Stomach (tissue), 9 donors: Measurements from ENCODE around the gene EIF3L. TPM values are rescaled to one million over a fixed set of nuclear protein-coding genes. Genes with fewer than 3 reads are reported as not detected.

Experiments used
- DNase-seq, 2 donors: peaks; one replicate each; pipeline versions ENCODE4 v3.0.0 to v3.0.0-alpha.2; 2013 to 2019
- H3K27ac ChIP-seq, 5 donors: fragments of 200-600 bp in 4 of 5; sonication (generic) in 4 of 5; one replicate each; pipeline ENCODE4 v1.5.1; 2013 to 2019; ENCODE audit warnings: mild to moderate bottlenecking in 1 of 5, moderate library complexity in 1 of 5
- H3K27me3 ChIP-seq, 3 donors: fragments of 200-600 bp; sonication (generic); one replicate each; pipeline ENCODE4 v1.5.1; 2017 to 2019; ENCODE audit warnings: mixed run types in 1 of 3
- H3K36me3 ChIP-seq, 4 donors: fragments of 200-600 bp; sonication (generic); 1 replicate in 3 of 4; 2 replicates in 1 of 4; pipeline ENCODE4 v1.5.1; 2016 to 2019
- H3K4me1 ChIP-seq, 4 donors: fragments of 200-600 bp; sonication (generic); one replicate each; pipeline ENCODE4 v1.5.1; 2016 to 2019
- H3K4me3 ChIP-seq, 4 donors: fragments of 200-600 bp; sonication (generic) in 3 of 4; one replicate each; pipeline ENCODE4 v1.5.1; 2016 to 2019; ENCODE audit warnings: mild to moderate bottlenecking in 1 of 4
- H3K9me3 ChIP-seq, 4 donors: fragments of 200-600 bp; sonication (generic); one replicate each; pipeline ENCODE4 v1.5.1; 2016 to 2019
- CTCF ChIP-seq, 7 experiments: fragments of 450-650 bp in 4 of 7; fragments of 200-600 bp in 3 of 7; sonication (generic) in 3 of 7; IDR thresholded peaks; one replicate each; pipeline ENCODE4 v1.5.1; 2016 to 2019; ENCODE audit warnings: antibody characterized with exemption in 7 of 7, control low read depth in 2 of 7, mild to moderate bottlenecking in 1 of 7
- EP300 ChIP-seq: sonication (generic); formaldehyde crosslinking; IDR thresholded peaks from one replicate; pipeline ENCODE4 v1.6.1; 2017; ENCODE audit warnings: antibody characterized with exemption
- POLR2A ChIP-seq, 4 donors: fragments of 450-650 bp; IDR thresholded peaks; one replicate each; pipeline ENCODE4 v1.6.1; 2016; ENCODE audit warnings: antibody characterized with exemption in 4 of 4, control low read depth in 2 of 4, mild to moderate bottlenecking in 1 of 4, moderate library complexity in 1 of 4
- POLR2AphosphoS5 ChIP-seq, 3 donors: sonication (generic); formaldehyde crosslinking; IDR thresholded peaks; one replicate each; pipeline ENCODE4 v1.6.1; 2016; ENCODE audit warnings: antibody characterized with exemption in 3 of 3
- WGBS, 5 donors: extraction: QIAGEN DNeasy Blood & Tissue Kit in 3 of 5; methylation state at CpG; one replicate each; pipeline versions ENCODE4 v1.1.5 to v1.1.7; 2013 to 2018; 5-methylcytosine and 5-hydroxymethylcytosine counted together
- intact Hi-C: fragments of 100-400 bp; cut with DNase I; formaldehyde crosslinking; loops from one replicate; pipeline ENCODE4 v1.15.1; 2023; ENCODE audit warnings: low total_unique reads
- polyA plus RNA-seq, 3 donors: library from polyadenylated mRNA; stranded (reverse); fragments of 200-250 nt; gene quantifications; one replicate each; pipeline ENCODE4 v1.2.3, GENCODE V29; 2013
- total RNA-seq, 5 donors: library from RNA; depleted of rRNA; stranded (reverse); fragments of >200 nt; gene quantifications; one replicate each; pipeline versions ENCODE4 v1.1.0 to v1.2.3, GENCODE V29; 2014 to 2016
- donor health status: healthy with polysubstance abuse.
- donor health status: Bipolar disorder and iron deficiency.
- donor health status: healthy.

The EIF3L gene
- total and polyA plus RNA-seq, 8 donors = 254 to 657 (median 381) TPM

- WGBS, 5 donors = 80 to 96% (median 93%) methylated on average over 9 to 14 of the region's 14 CpGs
- H3K27me3 ChIP-seq = peaks cover 0 to 5% (median 3%) of the 10 kb centered on the region in 3 donors
- no peak overlapping the region for H3K4me3 ChIP-seq
- peaks cover 44 to 68% (median 64%) of the 10 kb centered on the region in 4 donors for H3K36me3 ChIP-seq
- H3K9me3 ChIP-seq = no peaks in the 10 kb centered on the region
- no peak for TF ChIP-seq EP300
- TF ChIP-seq CTCF (IDR thresholded peaks at IDR 0.05) = no peak
- TF ChIP-seq POLR2AphosphoS5 (IDR thresholded peaks at IDR 0.05) = no peak
- no peak for TF ChIP-seq POLR2A (IDR thresholded peaks at IDR 0.05)
- intact Hi-C loops = no loop called here
- no peak overlapping the region for H3K27ac ChIP-seq
- H3K4me1 ChIP-seq = peaks cover 0 to 11% (median 6%) of the 10 kb centered on the region in 4 donors
- no peak for DNase-seq
These were observed 19.0 kb upstream of the EIF3L start for GRCh38 chr22:37830093-37830842.

GRCh38 chr22:37831472-37831871 is 17.7 kb upstream of the EIF3L start:
- WGBS, 5 donors = 95 to 98% (median 96%) methylated on average over 6 to 11 of the region's 11 CpGs
- TF ChIP-seq POLR2AphosphoS5 (IDR thresholded peaks at IDR 0.05) = no peak
- no peak for TF ChIP-seq POLR2A (IDR thresholded peaks at IDR 0.05)
- Histone ChIP-seq H3K4me1 (peaks cover 0 to 8% (median 4%) of the 10 kb centered on the region in 4 donors), H3K27ac (no peak overlapping the region), H3K9me3 (no peaks in the 10 kb centered on the region), H3K4me3 (no peak overlapping the region), H3K27me3 (no peaks in the 10 kb centered on the region), H3K36me3 (peaks cover 44 to 78% (median 74%) of the 10 kb centered on the region in 4 donors)
- no peak for DNase-seq
- intact Hi-C loops = no loop called here

GRCh38 chr22:37832022-37832857 is 17.0 kb upstream of the EIF3L start:
- H3K4me1 ChIP-seq = peaks cover 0 to 1% (median 0%) of the 10 kb centered on the region in 4 donors
- no peak for DNase-seq
- no peaks in the 10 kb centered on the region for H3K27me3 ChIP-seq
- TF ChIP-seq POLR2AphosphoS5 (IDR thresholded peaks at IDR 0.05) = no peak
- TF ChIP-seq CTCF (IDR thresholded peaks at IDR 0.05) = no peak
- TF ChIP-seq POLR2A (IDR thresholded peaks at IDR 0.05) = no peak
- TF ChIP-seq EP300 = no peak
- H3K27ac ChIP-seq = no peak overlapping the region
- no peaks in the 10 kb centered on the region for H3K9me3 ChIP-seq
- H3K36me3 ChIP-seq = peaks cover 44 to 86% (median 82%) of the 10 kb centered on the region in 4 donors
- 95 to 97% (median 96%) methylated on average over 12 to 16 of the region's 16 CpGs for WGBS, 5 donors
- H3K4me3 ChIP-seq = no peak overlapping the region
- intact Hi-C loops = no loop called here

- no peak overlapping the region for H3K4me3 ChIP-seq
- DNase-seq = peak in 1 of 2 donors; percentile 55
- H3K27ac ChIP-seq = no peak overlapping the region
These were observed 7.0 kb upstream of the EIF3L start for GRCh38 chr22:37842015-37842793.

More at GRCh38 chr22:37842015-37842793, 7.0 kb upstream of the EIF3L start:
- intact Hi-C loops = no loop called here
- no peaks in the 10 kb centered on the region for H3K27me3 ChIP-seq
- no peaks in the 10 kb centered on the region for H3K9me3 ChIP-seq
- H3K36me3 ChIP-seq = peaks cover 17 to 30% (median 29%) of the 10 kb centered on the region in 4 donors
- no peak for TF ChIP-seq POLR2AphosphoS5 (IDR thresholded peaks at IDR 0.05)
- no peak for TF ChIP-seq POLR2A (IDR thresholded peaks at IDR 0.05)
- no peak for TF ChIP-seq CTCF (IDR thresholded peaks at IDR 0.05)
- no peak for TF ChIP-seq EP300
- 76 to 83% (median 82%) methylated on average over 10 of the region's 10 CpGs for WGBS, 5 donors
- H3K4me1 ChIP-seq = peaks cover 14 to 25% (median 20%) of the 10 kb centered on the region in 4 donors
